ENCODE data around the gene SOD3. TPM values are rescaled to one million over a fixed set of nuclear protein-coding genes. Genes with fewer than 3 reads are reported as not detected.

Gene SOD3
- total and polyA plus RNA-seq, 10 of the 15 experiments (the other 5 are each of a cell fraction or from before 2014, with no cell fraction given): not detected

DNA sequence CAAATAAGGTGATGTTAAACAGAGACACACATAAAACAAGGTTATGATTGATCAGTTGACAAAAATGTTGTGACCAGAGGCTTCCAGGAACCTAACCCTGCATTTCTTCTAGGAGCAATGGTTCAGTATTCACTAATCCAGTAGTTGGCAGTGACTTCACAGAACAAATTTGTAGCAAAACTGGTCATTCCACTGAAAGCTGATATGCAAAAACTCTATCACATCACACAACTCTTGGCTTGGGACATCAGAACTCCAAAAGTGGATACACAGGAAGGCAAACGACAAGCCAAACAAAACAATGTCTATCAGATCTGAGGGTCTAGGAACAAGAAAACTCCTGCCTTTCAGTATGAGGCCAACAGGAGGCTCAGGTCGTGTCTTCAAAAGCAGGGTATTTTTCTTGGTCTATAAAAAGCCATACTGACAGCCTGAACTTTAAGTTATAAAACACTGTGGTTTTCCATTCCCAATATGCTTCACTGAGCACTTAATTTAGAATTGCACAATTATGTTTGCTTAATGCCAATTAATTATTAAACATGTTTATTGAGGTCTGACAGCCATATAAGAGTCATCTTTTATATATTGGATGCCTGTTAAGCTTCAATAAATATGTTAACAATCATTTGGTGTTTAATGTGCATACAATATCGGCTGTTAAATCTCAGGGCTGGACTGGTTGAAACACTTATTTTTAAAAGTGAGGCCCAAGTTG is 45.6 kb downstream of the SOD3 start:
- CTCF ChIA-PET: interaction anchor here (0.7 kb wide), 1 partner anchor 1488 kb away, joined by 3 read pairs; no protein-coding TSS in a partner anchor
- TF ChIP-seq RUNX3 (IDR thresholded peaks at IDR 0.05; ENCODE audit: low read length) (no peak), KAT2A (conservative IDR thresholded peaks at IDR 0.05; ENCODE audit: control insufficient read depth, low read depth, low read length) (no peak), BMI1 (IDR thresholded peaks at IDR 0.05; ENCODE audit: borderline replicate concordance) (no peak), ESRRA (IDR thresholded peaks at IDR 0.05; ENCODE audit: low read length) (no peak), MEF2A (IDR thresholded peaks at IDR 0.05; ENCODE audit: insufficient read depth, low read depth, low read length) (no peak), RELA (IDR thresholded peaks at IDR 0.05; ENCODE audit: borderline replicate concordance, partially characterized antibody) (no peak), STAT1 (conservative IDR thresholded peaks at IDR 0.05) (no peak), TBL1XR1 (IDR thresholded peaks at IDR 0.05; ENCODE audit: low read depth, low read length) (no peak), PAX5 (IDR thresholded peaks at IDR 0.05; ENCODE audit: borderline replicate concordance, low read depth, low read length) (no peak), NRF1 (conservative IDR thresholded peaks at IDR 0.05; ENCODE audit: low read depth, low read length) (no peak), EP300 (IDR thresholded peaks at IDR 0.05; ENCODE audit: borderline replicate concordance in 1 of 2, control insufficient read depth in 1 of 2, low read depth in 2 of 2, low read length in 2 of 2) (no peak), JUNB (IDR thresholded peaks at IDR 0.05) (no peak), ASH2L (IDR thresholded peaks at IDR 0.05; ENCODE audit: borderline replicate concordance, low read depth) (no peak), RBBP5 (conservative IDR thresholded peaks at IDR 0.05) (no peak)
- TF ChIP-seq, protein P1, sequence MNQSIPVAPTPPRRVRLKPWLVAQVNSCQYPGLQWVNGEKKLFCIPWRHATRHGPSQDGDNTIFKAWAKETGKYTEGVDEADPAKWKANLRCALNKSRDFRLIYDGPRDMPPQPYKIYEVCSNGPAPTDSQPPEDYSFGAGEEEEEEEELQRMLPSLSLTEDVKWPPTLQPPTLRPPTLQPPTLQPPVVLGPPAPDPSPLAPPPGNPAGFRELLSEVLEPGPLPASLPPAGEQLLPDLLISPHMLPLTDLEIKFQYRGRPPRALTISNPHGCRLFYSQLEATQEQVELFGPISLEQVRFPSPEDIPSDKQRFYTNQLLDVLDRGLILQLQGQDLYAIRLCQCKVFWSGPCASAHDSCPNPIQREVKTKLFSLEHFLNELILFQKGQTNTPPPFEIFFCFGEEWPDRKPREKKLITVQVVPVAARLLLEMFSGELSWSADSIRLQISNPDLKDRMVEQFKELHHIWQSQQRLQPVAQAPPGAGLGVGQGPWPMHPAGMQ (IDR thresholded peaks at IDR 0.05; ENCODE audit: borderline replicate concordance): no peak
- TF ChIP-seq, protein P2, sequence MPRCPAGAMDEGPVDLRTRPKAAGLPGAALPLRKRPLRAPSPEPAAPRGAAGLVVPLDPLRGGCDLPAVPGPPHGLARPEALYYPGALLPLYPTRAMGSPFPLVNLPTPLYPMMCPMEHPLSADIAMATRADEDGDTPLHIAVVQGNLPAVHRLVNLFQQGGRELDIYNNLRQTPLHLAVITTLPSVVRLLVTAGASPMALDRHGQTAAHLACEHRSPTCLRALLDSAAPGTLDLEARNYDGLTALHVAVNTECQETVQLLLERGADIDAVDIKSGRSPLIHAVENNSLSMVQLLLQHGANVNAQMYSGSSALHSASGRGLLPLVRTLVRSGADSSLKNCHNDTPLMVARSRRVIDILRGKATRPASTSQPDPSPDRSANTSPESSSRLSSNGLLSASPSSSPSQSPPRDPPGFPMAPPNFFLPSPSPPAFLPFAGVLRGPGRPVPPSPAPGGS (IDR thresholded peaks at IDR 0.05; ENCODE audit: borderline replicate concordance, insufficient read depth, low read depth, low read length, poor library complexity, severe bottlenecking): no peak
- TF ChIP-seq, protein P3, sequence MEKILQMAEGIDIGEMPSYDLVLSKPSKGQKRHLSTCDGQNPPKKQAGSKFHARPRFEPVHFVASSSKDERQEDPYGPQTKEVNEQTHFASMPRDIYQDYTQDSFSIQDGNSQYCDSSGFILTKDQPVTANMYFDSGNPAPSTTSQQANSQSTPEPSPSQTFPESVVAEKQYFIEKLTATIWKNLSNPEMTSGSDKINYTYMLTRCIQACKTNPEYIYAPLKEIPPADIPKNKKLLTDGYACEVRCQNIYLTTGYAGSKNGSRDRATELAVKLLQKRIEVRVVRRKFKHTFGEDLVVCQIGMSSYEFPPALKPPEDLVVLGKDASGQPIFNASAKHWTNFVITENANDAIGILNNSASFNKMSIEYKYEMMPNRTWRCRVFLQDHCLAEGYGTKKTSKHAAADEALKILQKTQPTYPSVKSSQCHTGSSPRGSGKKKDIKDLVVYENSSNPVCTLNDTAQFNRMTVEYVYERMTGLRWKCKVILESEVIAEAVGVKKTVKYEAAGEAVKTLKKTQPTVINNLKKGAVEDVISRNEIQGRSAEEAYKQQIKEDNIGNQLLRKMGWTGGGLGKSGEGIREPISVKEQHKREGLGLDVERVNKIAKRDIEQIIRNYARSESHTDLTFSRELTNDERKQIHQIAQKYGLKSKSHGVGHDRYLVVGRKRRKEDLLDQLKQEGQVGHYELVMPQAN (conservative IDR thresholded peaks at IDR 0.05): no peak
- SMC1A ChIA-PET (ENCODE audit: uncharacterized antibody, unreplicated experiment): no interaction called here
- no peaks in the 10 kb centered on the region for H4K20me1 ChIP-seq (ENCODE audit: control insufficient read depth, insufficient read depth)
- no peak overlapping the region for H3K27ac ChIP-seq (ENCODE audit: control insufficient read depth, insufficient read depth)
- in situ Hi-C loops (cut with MboI) (no loop called here), intact Hi-C loops (cut with micrococcal nuclease; ENCODE audit: unreplicated experiment) (no loop called here)
- POLR2A ChIA-PET: no interaction called here
- WGBS (ENCODE audit: insufficient coverage, insufficient replicate concordance, low lambda C conversion rate, missing lambda C conversion rate): 0% methylated on average over 3 of the region's 3 CpGs
- no peaks in the 10 kb centered on the region for H3K36me3 ChIP-seq (ENCODE audit: control insufficient read depth in 2 of 2, insufficient read depth in 2 of 2, low read length in 1 of 2)
- no peak overlapping the region for H3K4me3 ChIP-seq
- no peaks in the 10 kb centered on the region; the same call in 1 of the 2 replicates for H3K4me1 ChIP-seq (ENCODE audit: control insufficient read depth, insufficient read depth, low read length)
- RAD21 ChIA-PET (ENCODE audit: unreplicated experiment): no interaction called here
- FAIRE-seq (no peak), ATAC-seq (no peak), DNase-seq (ENCODE audit: low read depth, low spot score) (no peak)
- no peak overlapping the region for H3K9ac ChIP-seq (ENCODE audit: control insufficient read depth, insufficient read depth, low read length)
- peaks cover 0 to 2% of the 10 kb centered on the region in 2 experiments; a peak in 2 of 4 replicates for H3K27me3 ChIP-seq (replicated peaks in 1 of 2; ENCODE audit: control insufficient read depth in 2 of 2, insufficient read depth in 2 of 2, low read length in 1 of 2)
- H2AFZ ChIP-seq (ENCODE audit: control insufficient read depth, low read depth, low read length): no peak overlapping the region
- BruUV-seq (replicated peaks): no TSS peak
- H3K79me2 ChIP-seq (ENCODE audit: control insufficient read depth, insufficient read depth, low read length): no peaks in the 10 kb centered on the region
- no peak overlapping the region for H3K4me2 ChIP-seq (ENCODE audit: control insufficient read depth, insufficient read depth)
- H3K9me3 ChIP-seq (replicated peaks; ENCODE audit: control insufficient read depth, insufficient read depth, low read length): no peaks in the 10 kb centered on the region; the same call in 2 of the 3 replicates

All from GM12878 (cell line).